Measurements from ENCODE around the gene C17orf114.

GRCh38 chr17:4771519-4772234 is 30.5 kb downstream of the C17orf114 start, which contains the start of gene TM4SF5:
- TF ChIP-seq CTCF (IDR thresholded peaks at IDR 0.05) (no peak), POLR2A (IDR thresholded peaks at IDR 0.05) (no peak)
